GM21381 (cell line): ENCODE measurements around the gene AGMO.

ENCODE experiments used
- ATAC-seq: cut with Tn5 transposase; IDR thresholded peaks from one replicate; pipeline ENCODE4 v1.9.1; 2021; ENCODE audit warnings: mild to moderate bottlenecking, moderate library complexity; ENCODE audit not compliant: unreplicated experiment

The AGMO gene

DNA sequence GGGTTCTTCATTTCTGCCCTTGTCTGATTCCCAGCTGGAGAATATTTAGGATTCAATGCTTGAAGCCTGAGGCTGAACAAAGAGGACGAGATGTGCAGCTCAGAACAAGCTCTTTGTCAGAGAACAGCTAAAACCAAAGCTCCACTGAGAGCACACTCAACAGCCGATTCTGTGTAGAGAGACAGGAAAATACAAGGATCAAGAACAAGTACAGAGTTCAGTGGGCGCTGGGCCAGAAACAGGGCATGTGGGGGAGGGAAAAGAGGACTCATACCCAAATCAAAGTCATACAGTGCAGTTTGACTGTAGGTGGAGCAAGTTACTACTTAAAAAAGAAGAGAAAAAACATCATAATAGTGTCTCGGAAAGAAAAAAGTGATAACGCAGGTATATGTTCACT is at the start of gene AGMO:
Gene AGMO (minus strand): TSS at position 181 of the 400 bp plus-strand sequence.
- ATAC-seq = no peak

DNA sequence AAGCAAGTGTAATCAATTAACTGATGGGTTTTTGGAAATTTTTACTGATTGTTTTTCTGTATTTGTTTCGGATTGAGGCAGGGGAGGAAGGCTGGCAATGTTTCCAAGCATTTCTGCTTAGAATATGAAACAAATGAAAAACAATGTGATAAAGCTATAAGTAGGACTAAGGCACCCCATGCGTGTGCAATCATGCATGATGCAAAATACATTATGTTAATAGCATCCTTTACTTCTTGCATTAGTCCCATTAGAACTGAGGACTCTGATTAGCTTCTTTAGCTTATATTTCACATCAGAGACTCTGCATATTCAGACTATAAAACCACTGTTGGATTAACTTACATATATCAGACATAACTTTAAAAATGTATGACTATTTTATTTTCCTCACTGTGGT is 48.7 kb upstream of the AGMO start:
- no peak for ATAC-seq

DNA sequence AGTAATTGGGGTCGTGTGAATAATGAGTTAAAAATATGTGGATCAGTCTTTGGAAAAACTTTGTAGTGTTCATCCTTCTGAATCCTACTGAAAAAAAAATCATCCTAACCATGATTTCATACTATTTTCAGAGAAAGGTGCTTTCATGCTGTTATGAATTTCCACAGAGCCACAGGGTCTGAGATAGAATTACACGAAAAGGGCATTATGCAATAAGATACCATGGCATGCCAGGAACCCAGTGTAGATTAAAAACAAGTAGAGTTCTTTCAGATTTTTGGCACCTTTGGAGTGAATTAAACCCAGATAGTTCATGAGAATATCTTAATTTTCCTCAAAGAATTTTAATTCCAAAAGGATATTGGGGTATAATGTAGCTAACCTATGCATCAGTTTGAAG is 47.5 kb upstream of the AGMO start:
- no peak for ATAC-seq

DNA sequence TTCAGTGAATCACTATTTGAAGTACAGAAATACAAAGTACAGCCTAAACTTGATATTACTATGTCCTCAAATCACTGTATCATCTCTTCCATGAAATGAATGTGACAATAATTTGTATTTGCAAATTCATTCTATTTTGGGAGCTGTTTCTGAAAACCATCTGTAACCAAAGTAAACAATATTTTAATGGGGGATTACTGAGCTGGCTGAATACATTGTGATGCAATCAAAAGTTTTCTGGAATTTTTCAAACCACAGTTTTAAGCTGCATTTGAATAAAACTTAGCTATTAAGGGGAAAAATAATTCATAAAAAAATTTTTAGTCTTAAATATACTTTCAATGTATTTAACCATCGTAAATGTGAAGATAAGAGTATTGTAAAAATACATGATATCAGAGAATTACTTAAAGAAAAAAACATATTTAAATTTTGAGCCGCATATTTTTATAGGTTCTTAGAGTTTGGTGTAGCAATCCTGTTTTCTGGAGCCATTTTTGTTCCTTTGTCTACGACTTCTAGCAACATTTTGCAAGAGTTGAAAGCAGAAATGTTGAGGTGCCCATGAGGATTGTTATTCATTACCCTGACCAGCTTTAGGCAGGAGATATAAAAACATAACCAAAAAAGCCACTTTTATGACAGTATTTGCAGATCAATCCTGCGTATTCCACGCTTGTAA is 45.9 kb upstream of the AGMO start:
- no peak for ATAC-seq

DNA sequence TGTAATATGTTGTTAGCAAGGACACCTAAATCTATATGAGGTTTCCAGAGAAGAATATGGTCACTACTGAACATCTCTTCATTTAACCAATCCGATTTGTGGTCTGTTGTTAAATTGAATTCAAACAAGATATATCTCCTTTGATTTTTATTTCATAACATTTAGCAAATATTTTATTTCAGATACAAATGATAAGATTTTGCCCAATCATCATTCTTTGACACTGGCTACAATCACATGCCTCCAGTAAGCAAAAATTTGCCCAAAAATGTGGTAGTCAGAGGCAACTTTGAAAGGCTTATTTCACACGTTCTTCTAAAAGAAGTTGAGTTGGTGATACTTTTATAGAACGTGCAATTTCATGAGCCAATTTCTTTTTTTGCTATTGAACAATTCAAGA is 44.7 kb upstream of the AGMO start:
- ATAC-seq = no peak

DNA sequence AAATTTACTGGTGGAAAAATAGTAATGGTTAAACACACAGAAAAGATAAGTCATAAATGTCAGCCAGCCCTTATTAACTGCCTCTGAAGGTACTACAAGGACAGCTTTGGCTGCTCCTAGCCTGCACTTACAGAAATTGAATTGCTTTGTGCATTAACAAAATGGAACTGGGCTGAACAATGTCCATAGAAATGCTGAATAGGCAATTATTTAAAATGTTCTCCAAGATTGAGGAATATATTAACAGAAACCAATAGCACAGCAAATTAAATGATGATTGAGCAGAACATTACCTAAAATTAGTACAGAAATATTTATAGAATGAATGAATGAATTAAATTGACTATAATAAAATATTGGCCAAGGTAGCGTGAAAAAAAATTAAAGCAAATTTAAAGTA is 42.4 kb upstream of the AGMO start:
- no peak for ATAC-seq

DNA sequence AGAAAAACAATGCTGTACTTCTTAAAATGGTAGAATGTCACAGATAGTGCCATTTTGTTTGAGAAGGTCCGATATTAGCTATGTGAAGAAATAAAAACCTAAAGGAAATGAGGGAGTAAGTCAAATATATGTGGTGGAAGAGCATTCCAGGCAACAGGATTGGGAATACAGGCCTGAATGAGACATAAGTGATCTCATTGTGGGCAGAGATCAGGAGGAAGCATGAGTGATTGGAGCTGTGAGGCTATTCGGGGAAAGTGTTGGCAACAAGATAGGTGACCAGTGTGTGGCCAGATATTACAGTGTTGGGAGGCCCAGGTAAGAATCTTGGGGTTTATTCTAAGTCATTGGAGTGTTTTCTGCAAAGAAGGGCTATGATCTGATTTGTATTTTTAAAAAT is 41.3 kb upstream of the AGMO start:
- ATAC-seq = no peak

DNA sequence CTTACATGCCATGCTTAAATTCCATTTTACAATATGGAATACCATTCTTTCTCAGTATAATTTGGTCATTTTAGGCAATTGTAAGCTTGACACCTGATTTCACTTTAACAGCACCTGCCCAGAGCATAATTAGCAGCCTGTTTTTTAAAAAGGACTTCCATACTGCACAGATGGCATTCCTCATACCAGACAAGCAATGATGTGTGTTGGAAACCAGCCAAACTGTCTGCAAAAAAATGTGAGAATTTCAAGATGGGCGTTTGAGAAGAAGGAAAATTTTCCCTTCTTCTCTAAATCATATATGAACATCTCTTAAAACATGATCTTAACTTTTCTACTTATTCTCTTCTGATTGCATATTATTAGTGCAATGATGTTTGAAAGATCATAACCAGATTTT is 40.4 kb upstream of the AGMO start:
- ATAC-seq = no peak

DNA sequence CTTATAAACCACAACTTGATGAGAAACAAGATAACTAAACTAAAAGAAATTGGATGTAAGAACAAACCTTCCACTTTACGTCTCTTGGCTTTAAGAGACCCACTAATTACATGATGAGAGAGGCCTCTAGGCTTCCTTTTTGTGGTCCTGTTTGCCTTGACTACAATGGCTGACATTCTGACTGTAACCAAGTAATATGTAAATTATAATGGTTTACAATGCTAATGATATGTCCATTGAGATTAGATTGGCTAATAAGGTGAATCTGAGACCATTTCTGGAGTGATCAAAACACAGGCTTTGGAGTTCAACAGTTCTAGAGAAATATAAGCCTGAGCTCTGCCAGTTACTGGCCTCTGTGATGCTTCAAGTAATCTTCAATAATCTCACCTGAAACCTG is 39.4 kb upstream of the AGMO start:
- no peak for ATAC-seq

DNA sequence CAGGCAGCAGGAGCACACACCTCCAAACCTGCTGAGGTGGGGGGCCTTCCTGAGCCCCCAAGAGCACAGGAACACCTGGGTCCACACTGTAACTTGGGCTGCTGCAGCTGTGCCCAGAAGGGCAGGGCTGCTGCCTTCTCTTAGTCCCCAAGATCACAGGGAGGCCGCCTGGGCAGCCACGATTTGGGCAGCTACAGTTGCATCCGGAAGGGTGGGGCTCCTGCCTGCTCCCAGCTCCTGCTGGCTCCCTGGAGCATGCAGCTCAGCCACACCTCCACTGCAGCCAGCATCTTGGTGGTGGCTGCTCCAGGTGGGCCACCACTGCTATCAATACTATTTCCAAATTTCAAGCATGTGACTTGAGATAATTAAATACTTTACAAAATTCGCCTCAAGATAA is 38.5 kb upstream of the AGMO start:
- no peak for ATAC-seq

DNA sequence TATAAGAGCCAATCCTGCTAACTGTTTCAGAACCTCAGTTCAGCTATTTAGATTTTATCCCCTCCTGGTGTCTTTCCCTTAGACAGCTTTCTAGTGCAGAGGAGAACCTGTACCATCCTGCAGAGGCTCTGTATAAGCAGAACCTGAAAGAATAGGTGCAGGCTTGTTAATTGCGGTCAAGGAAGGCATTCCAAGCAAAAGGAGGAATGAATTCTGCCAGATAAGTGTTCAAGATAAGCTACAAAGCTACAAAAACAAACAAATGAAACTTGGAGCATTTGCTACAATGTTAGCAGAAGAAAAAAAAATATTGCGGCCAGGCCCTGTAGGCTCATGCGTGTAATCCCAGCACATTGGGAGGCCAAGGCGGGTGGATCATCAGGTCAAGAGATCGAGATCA is 32.6 kb upstream of the AGMO start:
- no peak for ATAC-seq

DNA sequence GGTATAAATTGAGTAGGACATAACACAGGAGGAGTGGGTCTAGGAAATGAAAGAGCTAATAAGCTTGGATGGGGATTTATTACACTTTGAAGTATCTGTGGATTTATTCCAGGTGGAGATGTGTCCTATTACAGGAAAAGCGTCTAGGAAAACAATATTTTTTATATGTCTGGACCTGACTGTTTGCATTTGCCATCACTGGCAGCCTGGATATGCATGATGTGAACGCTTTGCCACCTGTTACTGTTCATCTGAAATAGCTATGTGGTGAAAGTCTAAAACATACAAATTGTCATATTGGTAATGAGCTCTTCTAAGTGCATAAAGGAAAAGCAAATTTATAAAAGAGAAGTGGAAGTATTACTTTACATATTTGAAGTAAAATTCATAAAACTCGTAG is 31.6 kb upstream of the AGMO start:
- no peak for ATAC-seq

DNA sequence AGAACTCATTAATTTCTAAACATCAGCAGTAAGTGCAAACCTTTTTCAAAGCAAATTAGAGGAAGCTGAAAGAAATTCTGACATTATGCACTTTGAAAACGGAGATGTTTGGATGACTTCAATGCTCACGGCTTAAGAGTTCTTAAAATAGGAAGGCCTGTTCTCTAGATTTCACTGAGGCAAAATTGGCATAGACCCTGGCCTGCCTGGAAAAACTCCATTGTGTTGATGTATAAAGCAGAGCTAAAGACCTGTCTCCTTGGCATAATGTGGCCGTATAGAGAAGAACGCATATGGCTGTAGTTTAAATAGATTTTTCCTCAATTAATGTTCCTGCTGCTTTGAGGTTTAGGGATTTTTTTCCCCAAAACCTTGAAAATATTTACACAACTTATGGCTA is 24.5 kb upstream of the AGMO start:
- no peak for ATAC-seq

DNA sequence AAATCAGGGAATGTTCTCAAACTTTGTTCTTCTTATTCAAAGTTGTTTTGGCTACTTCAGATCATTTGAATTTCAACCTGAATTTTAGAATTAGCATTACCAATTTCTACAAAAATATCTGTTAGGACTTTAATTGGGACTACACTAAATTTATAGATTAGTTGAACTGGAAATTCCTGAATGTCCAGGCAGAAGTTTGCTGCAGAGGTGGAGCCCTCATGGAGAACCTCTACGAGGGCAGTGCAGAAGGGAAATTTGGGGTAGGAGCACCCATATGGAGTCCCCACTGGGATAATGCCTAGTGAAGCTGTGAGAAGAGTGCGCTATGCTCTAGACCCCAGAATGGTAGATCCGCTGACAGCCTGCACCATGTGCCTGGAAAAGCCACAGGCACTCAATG is 22.8 kb upstream of the AGMO start:
- no peak for ATAC-seq

DNA sequence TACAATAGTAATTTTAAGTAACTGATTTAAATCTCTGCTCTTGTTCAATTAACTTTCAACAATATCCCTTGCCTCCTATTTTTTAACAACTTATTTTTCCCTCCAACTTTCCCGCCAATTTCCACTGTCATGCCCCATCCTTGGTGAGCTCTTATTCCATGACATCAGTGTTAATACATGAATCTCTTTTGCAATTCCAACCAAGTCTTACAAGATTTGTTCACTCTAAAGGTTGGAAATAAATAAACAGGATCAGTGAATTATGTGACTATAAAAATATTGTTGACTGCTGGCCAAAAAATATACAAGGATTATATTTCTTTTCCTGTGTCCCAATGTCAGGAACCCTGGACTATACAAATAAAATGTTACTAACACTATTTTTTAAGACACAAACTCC is 21.0 kb upstream of the AGMO start:
- no peak for ATAC-seq

DNA sequence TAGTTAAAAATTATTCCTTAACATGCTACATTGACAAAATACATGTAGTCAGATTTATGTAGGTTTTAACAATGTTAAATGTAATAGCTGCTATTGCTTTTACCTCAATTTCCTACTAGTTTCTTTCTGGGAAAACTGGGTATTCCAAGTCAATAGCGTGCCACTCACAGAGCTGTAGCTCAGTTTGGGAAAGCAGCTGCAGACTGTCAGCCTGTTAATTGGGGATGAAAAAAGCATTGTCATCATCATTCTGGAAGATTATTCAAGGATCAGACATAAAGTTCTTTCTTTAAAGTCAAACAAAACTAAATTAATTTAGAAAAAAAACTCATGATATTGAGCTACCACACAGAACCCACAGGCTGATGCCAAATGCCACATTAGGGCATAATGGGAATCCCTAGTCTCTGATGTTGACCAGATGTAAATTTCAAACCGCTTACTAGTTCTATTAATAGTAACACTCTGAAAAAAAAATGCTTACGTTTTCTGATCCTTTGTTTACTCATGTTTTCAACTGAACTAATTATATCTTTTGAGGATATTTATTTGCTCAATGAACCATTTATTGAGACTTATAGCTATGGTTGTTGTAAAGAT is 19.6 kb upstream of the AGMO start:
- ATAC-seq = no peak

DNA sequence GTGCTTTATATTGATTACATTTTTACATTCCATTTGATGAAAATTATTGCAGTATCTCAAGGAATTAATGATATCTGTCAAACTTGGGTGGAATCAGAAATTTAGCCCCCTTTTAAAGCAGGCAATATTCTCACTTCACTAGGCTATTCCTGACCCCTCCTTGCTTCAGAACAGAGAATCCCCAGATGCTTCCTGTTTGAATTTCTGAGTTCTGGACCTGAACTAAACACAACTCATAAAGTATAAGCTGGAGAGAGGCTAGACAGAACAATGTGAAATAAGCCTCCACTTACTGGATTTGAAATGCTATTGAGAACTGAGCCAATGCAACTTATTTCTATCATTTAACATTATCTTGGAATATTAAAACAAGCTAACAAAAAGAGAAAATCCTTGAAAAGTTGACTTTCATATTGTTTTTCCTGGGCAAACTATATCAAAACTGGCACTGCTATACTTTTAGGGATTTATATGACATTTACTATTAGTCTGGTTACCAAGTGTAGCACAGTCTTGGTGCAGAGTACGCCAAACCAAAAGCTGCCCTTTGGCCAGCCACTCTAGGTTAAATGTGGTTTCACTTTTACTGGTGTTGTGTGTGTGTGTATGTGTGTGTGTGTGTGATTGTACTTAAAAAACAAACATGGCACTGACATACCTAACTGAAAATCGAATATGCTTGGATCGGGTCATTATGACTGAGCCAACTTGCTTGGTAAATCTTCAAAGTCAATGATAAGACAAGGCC is 19.0 kb upstream of the AGMO start:
- ATAC-seq = no peak

DNA sequence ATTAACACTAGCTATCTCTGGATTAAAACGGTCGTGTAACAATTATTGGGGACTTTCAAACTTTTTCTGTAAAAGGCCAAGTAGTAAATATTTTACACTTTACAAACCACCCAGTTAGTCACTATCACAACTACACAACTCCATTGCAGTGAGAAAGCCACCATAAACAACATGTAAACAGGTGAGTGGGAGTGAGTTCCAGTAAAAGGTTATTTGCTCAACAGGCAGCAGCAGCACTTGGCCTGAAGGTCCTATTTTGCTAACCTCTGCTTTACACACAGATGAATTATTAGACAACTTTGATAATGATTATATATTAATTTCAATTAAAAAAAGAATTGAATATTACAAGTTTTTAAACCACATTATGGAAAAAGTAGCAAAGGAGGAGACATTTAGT is 15.8 kb upstream of the AGMO start:
- no peak for ATAC-seq

DNA sequence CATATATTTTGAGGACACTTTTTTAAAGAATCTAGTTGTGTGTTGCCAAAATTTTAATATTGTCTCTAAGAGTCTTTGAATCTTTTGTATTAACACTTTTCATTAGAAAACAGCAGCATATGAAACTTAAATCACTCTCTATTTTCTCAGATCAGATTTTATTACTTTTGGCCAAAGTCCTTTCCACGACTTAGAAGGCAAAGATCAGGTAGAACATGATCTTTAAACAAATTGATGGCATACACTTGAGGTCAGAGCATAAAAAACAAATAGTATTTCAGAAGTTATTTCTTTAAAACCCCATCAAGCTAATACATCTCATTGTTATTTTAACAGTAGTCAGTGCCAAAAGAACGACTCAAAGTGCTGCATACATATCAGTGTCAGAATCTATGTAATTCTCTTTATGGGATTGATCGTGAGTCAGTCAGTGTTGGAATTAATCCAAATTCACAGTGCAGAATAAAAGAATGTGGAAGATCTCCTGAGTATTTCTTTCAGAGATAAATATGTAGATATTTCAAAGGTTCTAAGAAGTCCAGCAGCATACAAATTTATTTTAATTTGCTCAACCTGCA is 9.6 kb upstream of the AGMO start:
- no peak for ATAC-seq

DNA sequence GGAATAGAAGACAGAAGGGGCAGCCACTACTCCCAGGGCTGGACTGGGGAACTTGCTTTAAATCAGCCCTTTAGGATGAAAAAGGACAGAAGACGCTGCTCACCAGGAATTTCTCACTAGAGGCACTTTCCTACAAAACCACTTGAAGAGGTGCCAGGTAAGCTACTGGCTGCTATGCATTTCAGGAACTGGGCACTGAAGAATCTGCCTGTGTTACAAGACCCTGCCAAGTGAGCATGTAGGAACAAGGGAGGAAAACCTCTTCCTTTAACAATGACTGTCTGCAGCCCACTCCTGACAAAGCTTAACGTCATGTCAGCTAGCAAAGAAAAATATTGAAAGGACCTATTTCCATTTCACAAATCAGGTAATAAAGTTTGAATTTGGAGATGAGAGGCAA is 5.8 kb upstream of the AGMO start:
- no peak for ATAC-seq

DNA sequence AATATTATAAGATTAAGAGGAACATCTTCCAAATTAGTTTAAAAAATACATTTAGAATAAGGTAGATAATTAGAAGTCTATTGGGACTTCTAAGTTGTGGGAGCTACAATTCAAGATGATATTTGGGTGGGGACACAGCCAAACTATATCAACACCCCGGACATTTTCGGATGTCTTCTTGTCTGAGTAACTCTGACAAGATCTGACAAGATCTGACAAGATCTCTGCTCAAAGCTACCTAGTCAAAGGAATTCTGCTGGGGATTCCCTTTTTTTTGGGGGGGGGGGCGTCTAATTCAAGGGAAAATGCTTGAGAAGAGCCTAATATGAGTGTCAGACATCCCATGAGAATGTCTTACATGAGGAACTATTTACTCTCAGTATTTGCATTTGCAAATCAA is 5.2 kb upstream of the AGMO start:
- no peak for ATAC-seq

DNA sequence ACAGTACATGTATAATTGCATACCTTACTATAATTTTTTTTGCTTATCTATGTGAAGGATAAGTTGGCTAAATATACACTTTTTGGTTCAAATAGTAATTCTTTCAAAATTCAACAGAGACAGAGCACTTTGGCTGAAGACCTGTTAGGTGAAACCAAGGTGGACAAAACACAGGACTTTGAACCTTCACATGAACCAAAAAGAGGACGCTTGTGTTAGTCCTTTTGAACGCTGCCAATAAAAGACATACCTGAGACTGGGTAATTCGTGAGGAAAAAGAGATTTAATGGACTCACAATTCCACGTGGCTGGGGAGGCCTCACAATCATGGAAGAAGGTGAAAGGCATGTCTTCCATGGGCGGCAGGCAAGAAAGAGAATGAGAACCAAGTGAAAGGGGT is 4.7 kb upstream of the AGMO start:
- no peak for ATAC-seq
